Stimulated activated effector memory CD8-positive, alpha-beta T cell treated with anti-CD3 and anti-CD28 coated beads, Interleukin-12 subunit alpha, Interleukin-12 subunit beta, amount 100 ng/mL, for 72 hours (primary cell): ENCODE results near the gene MAML2.

Experiments used
- ATAC-seq: fragments of 150-1000 bp; cut with Tn5 transposase; 2 replicates; pipeline ENCODE4 v1.10.0; 2021
- DNase-seq, 2 donors: peaks; one replicate each; pipeline ENCODE4 v3.0.0; 2021 to 2022; ENCODE audit warnings: low spot score in 2 of 2
- H3K27ac Mint-ChIP-seq: one replicate; pipeline ENCODE4 v1.8.0; 2022; ENCODE audit warnings: mild to moderate bottlenecking, mixed read lengths
- H3K36me3 Mint-ChIP-seq: one replicate; pipeline ENCODE4 v1.8.0; 2022; ENCODE audit warnings: mild to moderate bottlenecking, mixed read lengths
- H3K4me1 Mint-ChIP-seq: one replicate; pipeline ENCODE4 v1.8.0; 2022; ENCODE audit warnings: mixed read lengths
- H3K4me3 Mint-ChIP-seq: one replicate; pipeline ENCODE4 v1.8.0; 2022; ENCODE audit warnings: mild to moderate bottlenecking, mixed read lengths
- H3K9me3 Mint-ChIP-seq: one replicate; pipeline ENCODE4 v1.8.0; 2022; ENCODE audit warnings: mixed read lengths

The MAML2 gene

GRCh38 chr11:96035031-96035739 is 307.8 kb downstream of the MAML2 start:
- Mint-ChIP-seq H3K9me3 (no peaks in the 10 kb centered on the region), H3K27ac (no peak overlapping the region), H3K36me3 (no peaks in the 10 kb centered on the region), H3K4me3 (no peak overlapping the region), H3K4me1 (no peaks in the 10 kb centered on the region)
- no peak for DNase-seq
- ATAC-seq: no peak

GRCh38 chr11:96033599-96033998 is 309.4 kb downstream of the MAML2 start:
- ATAC-seq: no peak
- no peak overlapping the region for H3K4me3 Mint-ChIP-seq
- no peaks in the 10 kb centered on the region for H3K9me3 Mint-ChIP-seq
- H3K36me3 Mint-ChIP-seq: no peaks in the 10 kb centered on the region
- H3K27ac Mint-ChIP-seq: no peak overlapping the region
- no peaks in the 10 kb centered on the region for H3K4me1 Mint-ChIP-seq
- DNase-seq: no peak

- no peak overlapping the region for H3K27ac Mint-ChIP-seq
- ATAC-seq: no peak
- no peaks in the 10 kb centered on the region for H3K4me1 Mint-ChIP-seq
Observed at GRCh38 chr11:96033095-96033494, 309.9 kb downstream of the MAML2 start.

GRCh38 chr11:96028746-96029145 is 314.2 kb downstream of the MAML2 start:
- H3K36me3 Mint-ChIP-seq: peaks cover 4% of the 10 kb centered on the region
- no peak for DNase-seq
- H3K27ac Mint-ChIP-seq: no peak overlapping the region
- ATAC-seq: no peak
- no peaks in the 10 kb centered on the region for H3K9me3 Mint-ChIP-seq
- H3K4me3 Mint-ChIP-seq: no peak overlapping the region
- peaks cover 6% of the 10 kb centered on the region for H3K4me1 Mint-ChIP-seq

More at GRCh38 chr11:96033095-96033494, 309.9 kb downstream of the MAML2 start:
- H3K9me3 Mint-ChIP-seq: no peaks in the 10 kb centered on the region
- H3K4me3 Mint-ChIP-seq: no peak overlapping the region
- H3K36me3 Mint-ChIP-seq: no peaks in the 10 kb centered on the region
- no peak for DNase-seq

GRCh38 chr11:96027021-96027420 is 316.0 kb downstream of the MAML2 start:
- H3K27ac Mint-ChIP-seq: no peak overlapping the region
- H3K4me1 Mint-ChIP-seq: peaks cover 18% of the 10 kb centered on the region
- H3K4me3 Mint-ChIP-seq: no peak overlapping the region

GRCh38 chr11:96026310-96026709 is 316.7 kb downstream of the MAML2 start:
- H3K4me1 Mint-ChIP-seq: peaks cover 18% of the 10 kb centered on the region
- ATAC-seq: peak; percentile 49
- DNase-seq: no peak
- H3K4me3 Mint-ChIP-seq: no peak overlapping the region
- peaks cover 4% of the 10 kb centered on the region for H3K36me3 Mint-ChIP-seq
- H3K27ac Mint-ChIP-seq: no peak overlapping the region
- H3K9me3 Mint-ChIP-seq: no peaks in the 10 kb centered on the region

More at GRCh38 chr11:96027021-96027420, 316.0 kb downstream of the MAML2 start:
- Mint-ChIP-seq H3K36me3 (peaks cover 4% of the 10 kb centered on the region), H3K9me3 (no peaks in the 10 kb centered on the region)
- no peak for ATAC-seq
- no peak for DNase-seq

- no peaks in the 10 kb centered on the region for H3K9me3 Mint-ChIP-seq
- DNase-seq: no peak
- no peak overlapping the region for H3K4me3 Mint-ChIP-seq
- ATAC-seq: peak; percentile 55
- H3K4me1 Mint-ChIP-seq: peaks cover 26% of the 10 kb centered on the region
- no peak overlapping the region for H3K27ac Mint-ChIP-seq
- peaks cover 4% of the 10 kb centered on the region for H3K36me3 Mint-ChIP-seq
Observed at GRCh38 chr11:96024666-96025065, 318.3 kb downstream of the MAML2 start.

GRCh38 chr11:96023275-96023674 is 319.7 kb downstream of the MAML2 start:
- Mint-ChIP-seq H3K27ac (no peak overlapping the region), H3K4me3 (no peak overlapping the region), H3K4me1 (peaks cover 26% of the 10 kb centered on the region), H3K36me3 (peaks cover 4% of the 10 kb centered on the region), H3K9me3 (no peaks in the 10 kb centered on the region)
- DNase-seq: no peak
- no peak for ATAC-seq

- no peak for DNase-seq
- Mint-ChIP-seq H3K27ac (peak overlapping the region; percentile 21), H3K4me3 (no peak overlapping the region), H3K4me1 (peaks cover 26% of the 10 kb centered on the region), H3K9me3 (no peaks in the 10 kb centered on the region), H3K36me3 (no peaks in the 10 kb centered on the region)
- ATAC-seq: no peak
Observed at GRCh38 chr11:96021901-96022650, 320.9 kb downstream of the MAML2 start.

GRCh38 chr11:96019810-96020747 is 322.9 kb downstream of the MAML2 start:
- DNase-seq: no peak
- Mint-ChIP-seq H3K36me3 (no peaks in the 10 kb centered on the region), H3K27ac (no peak overlapping the region), H3K4me3 (no peak overlapping the region), H3K9me3 (no peaks in the 10 kb centered on the region), H3K4me1 (peaks cover 37% of the 10 kb centered on the region)
- ATAC-seq: no peak

GRCh38 chr11:96019281-96019680 is 323.7 kb downstream of the MAML2 start:
- Mint-ChIP-seq H3K27ac (no peak overlapping the region), H3K36me3 (no peaks in the 10 kb centered on the region), H3K4me3 (no peak overlapping the region), H3K4me1 (peaks cover 37% of the 10 kb centered on the region), H3K9me3 (no peaks in the 10 kb centered on the region)
- no peak for DNase-seq
- no peak for ATAC-seq

- Mint-ChIP-seq H3K4me3 (no peak overlapping the region), H3K4me1 (peaks cover 45% of the 10 kb centered on the region), H3K9me3 (no peaks in the 10 kb centered on the region), H3K27ac (no peak overlapping the region), H3K36me3 (no peaks in the 10 kb centered on the region)
- ATAC-seq (no peak), DNase-seq (no peak)
Observed at GRCh38 chr11:96017856-96018255, 325.1 kb downstream of the MAML2 start.

GRCh38 chr11:96016978-96017502 is 326.0 kb downstream of the MAML2 start:
- no peak overlapping the region for H3K4me3 Mint-ChIP-seq
- no peak overlapping the region for H3K27ac Mint-ChIP-seq
- no peaks in the 10 kb centered on the region for H3K9me3 Mint-ChIP-seq
- peaks cover 48% of the 10 kb centered on the region for H3K4me1 Mint-ChIP-seq
- H3K36me3 Mint-ChIP-seq: no peaks in the 10 kb centered on the region
- ATAC-seq (no peak), DNase-seq (no peak)

GRCh38 chr11:96015906-96016565 is 327.0 kb downstream of the MAML2 start:
- ATAC-seq (peak; percentile 62), DNase-seq (no peak)
- Mint-ChIP-seq H3K27ac (no peak overlapping the region), H3K4me1 (peaks cover 50% of the 10 kb centered on the region), H3K9me3 (no peaks in the 10 kb centered on the region), H3K4me3 (no peak overlapping the region), H3K36me3 (no peaks in the 10 kb centered on the region)
